Esophagus muscularis mucosa (tissue), 4 donors: ENCODE measurements around the gene CFAP99.

Source experiments
- CTCF ChIP-seq, 3 experiments: fragments of 200-600 bp in 2 of 3; fragments of 450-650 bp in 1 of 3; sonication (generic) in 2 of 3; IDR thresholded peaks; one replicate each; pipeline ENCODE4 v1.5.1; 2017 to 2019; ENCODE audit warnings: antibody characterized with exemption in 3 of 3, mild to moderate bottlenecking in 2 of 3, moderate library complexity in 1 of 3
- EP300 ChIP-seq: sonication (generic); formaldehyde crosslinking; IDR thresholded peaks from one replicate; pipeline ENCODE4 v1.6.1; 2017; ENCODE audit warnings: antibody characterized with exemption
- POLR2A ChIP-seq: fragments of 450-650 bp; IDR thresholded peaks from one replicate; pipeline ENCODE4 v1.6.1; 2017; ENCODE audit warnings: antibody characterized with exemption, moderate library complexity, mild to moderate bottlenecking, low read depth
- POLR2AphosphoS5 ChIP-seq, 2 donors: sonication (generic); formaldehyde crosslinking; IDR thresholded peaks; one replicate each; pipeline ENCODE4 v1.6.1; 2017; ENCODE audit warnings: antibody characterized with exemption in 2 of 2

- TF ChIP-seq CTCF (IDR thresholded peaks at IDR 0.05): no peak
- TF ChIP-seq POLR2A: no peak
- no peak for TF ChIP-seq EP300
- no peak for TF ChIP-seq POLR2AphosphoS5 (IDR thresholded peaks at IDR 0.05)
These were observed 33.3 kb downstream of the CFAP99 start for GRCh38 chr4:2451821-2452785.
